Lung microvascular endothelial cell (primary cell): ENCODE results near the gene TNK2. TPM values are rescaled to one million over a fixed set of nuclear protein-coding genes. Genes with fewer than 3 reads are reported as not detected.
A peak's percentile ranks its signal among the peaks of the same experiment; 100 is the strongest.
"Not testable (repeated sequence)": the region's sequence is repeated elsewhere in the genome, so short reads cannot be mapped to it uniquely, and the experiment has no call there.

ENCODE experiments used
- DNase-seq, 2 donors: peaks; one replicate each; pipeline versions ENCODE4 v3.0.0 to v3.0.0-alpha.2; 2010; ENCODE audit warnings: low read depth in 2 of 2
- total RNA-seq: library from RNA; depleted of rRNA; stranded (reverse); fragments of >200 nt; gene quantifications from 2 replicates; pipeline ENCODE4 v1.2.1, GENCODE V29; 2014

The TNK2 gene
- 8.3 and 16.1 TPM in 2 replicates for total RNA-seq

DNA sequence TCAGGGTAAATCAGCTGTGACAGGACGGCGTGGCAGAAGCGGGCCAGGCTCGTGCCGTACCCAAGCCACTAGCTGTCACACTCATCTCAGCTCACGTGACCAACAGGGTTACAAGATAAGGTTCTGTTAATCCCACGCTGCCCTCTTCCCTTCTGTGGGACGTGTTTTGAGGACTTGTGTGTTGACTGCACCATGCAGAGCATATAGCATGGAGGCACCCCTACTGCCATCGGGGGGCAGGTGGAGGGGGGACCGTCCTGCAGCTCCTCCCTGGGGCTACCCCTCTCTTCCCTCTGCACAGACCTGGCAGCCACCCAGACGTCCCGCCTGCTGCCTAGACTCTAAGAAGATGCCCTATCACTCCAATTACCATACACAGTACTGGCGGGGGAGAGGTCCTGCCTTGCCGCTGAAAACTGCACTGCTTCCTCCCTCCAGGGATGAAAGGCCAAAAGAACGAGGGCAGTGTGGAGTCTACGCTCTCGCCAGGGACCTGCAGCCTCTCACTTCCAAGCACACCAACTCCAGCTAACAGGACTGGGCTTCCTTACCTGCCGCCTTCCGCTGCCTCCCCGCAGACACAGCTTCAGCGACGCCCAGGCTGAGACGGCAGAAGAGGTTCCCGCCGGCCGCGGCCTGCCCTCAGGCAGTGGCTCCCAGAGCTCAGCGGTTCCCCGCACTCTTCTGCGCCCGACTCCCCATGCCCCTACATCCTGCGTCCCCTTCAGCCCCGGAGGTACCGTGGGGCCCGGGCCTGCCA is at the start of gene TNK2:
Gene TNK2, minus strand, starts transcription at position 618 of the 760 bp plus-strand sequence. CDS start 19,963 bp downstream, outside the sequence.
- peak in 1 of 2 donors; percentile 55 for DNase-seq

DNA sequence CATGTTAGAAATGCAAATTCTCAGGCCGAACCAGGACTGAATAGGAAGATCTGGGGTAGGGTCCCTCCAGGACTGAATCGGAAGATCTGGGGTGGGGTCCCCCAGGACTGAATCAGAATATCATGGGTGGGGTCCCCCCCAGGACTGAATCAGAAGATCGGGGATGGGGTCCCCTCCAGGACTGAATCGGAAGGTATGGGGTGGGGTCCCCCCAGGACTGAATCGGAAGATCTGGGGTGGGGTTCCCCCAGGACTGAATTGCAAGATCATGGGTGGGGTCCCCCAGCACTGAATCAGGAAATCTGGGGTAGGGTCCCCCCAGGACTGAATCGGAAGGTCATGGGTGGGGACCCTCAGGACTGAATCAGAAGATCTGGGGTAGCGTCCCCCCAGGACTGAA is 48.2 kb upstream of the TNK2 start:
- DNase-seq: no peak

DNA sequence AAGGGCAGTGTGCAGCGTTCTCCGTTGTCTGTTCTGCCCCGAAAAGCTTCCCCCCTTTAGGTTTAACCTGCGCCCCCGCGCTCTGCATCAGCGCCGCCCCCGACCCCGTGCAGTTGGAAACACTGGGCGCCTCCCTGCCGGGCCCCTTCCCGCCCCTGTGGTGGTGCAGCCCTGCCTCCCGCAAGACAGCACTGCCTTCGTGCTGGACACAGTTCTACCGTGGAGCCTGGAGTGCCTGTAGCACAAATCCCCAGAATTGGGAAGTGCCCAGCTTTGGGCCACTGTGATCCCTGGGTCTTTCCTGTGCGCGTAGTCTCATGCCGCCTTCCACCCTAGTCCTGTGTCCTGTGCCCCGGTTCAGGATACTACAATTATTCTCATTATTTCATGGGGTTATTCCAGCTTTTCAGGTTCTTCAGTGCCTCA is 47.1 kb upstream of the TNK2 start:
- DNase-seq: not testable (repeated sequence)

DNA sequence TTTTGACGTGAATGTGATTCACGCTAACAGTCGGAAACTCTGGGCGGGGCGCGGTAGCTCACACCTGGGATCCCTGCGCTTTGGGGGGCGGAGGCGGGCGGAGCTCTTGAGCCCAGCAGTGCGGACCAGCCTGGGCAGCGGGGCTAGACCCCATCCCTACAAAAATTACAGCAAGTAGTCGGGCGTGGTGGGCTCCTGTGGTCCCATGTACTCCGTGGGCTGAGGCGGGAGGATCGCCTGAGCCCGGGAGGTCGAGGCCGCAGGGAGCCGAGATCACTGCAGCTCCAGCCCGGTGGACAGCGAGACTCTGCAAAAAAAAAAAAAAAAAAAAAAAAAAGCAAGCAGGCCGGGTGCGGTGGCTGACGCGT is 46.4 kb upstream of the TNK2 start:
- DNase-seq: not testable (repeated sequence)

DNA sequence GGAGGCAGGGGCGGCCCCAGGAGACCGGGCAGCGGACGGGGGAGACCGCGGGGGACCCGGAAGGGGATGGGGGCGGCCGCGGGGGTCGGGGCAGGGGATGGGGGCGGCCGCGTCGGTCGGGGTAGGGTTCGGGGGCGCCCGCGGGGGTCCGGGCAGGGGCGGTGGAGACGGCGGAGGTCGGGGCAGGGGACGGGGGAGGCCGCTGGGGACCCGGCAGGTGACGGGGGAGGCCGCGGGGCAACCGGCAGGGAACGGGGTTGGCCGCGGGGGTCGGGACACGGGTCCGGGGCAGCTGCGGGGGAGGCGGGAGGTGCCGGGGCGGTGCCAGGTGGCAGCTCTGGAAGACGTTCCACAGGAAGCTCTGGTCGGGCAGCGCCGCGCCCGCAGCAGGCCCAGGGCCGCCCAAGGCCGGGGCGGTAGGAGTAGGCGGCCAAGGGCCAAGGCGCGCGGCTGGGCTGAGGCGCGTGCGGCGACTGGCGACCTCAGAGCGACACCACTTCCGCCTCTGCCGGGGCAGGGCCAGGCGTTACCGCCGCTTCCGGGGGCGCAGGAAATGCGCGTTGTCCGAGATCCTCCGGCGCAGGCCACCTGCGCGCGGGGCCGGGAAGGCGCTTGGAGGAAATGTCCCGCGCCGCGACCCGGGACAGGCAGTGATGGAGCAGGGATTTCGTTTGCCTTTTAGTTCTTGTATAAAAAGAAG is 45.9 kb upstream of the TNK2 start:
- peak; percentile 39 to 55 for DNase-seq

DNA sequence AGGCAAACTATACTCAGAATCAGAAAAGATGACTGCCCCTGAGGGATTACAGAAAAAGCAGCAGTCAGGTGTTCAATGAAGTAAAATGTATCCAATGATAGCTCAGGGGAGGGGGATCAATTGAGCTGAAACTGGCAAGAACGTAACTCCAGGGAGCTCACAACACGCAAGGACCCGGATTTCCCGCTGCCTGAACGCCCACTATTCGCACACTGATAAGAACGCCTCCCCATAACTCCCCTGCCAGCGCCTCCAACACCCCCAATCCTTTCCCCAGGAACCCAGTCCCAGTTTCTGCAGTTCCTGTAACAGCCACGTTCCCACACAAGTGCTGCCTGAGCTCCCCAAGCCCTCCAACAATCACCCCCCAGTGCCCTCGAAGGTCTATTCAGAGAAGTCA is 44.2 kb upstream of the TNK2 start:
- not testable (repeated sequence) for DNase-seq

DNA sequence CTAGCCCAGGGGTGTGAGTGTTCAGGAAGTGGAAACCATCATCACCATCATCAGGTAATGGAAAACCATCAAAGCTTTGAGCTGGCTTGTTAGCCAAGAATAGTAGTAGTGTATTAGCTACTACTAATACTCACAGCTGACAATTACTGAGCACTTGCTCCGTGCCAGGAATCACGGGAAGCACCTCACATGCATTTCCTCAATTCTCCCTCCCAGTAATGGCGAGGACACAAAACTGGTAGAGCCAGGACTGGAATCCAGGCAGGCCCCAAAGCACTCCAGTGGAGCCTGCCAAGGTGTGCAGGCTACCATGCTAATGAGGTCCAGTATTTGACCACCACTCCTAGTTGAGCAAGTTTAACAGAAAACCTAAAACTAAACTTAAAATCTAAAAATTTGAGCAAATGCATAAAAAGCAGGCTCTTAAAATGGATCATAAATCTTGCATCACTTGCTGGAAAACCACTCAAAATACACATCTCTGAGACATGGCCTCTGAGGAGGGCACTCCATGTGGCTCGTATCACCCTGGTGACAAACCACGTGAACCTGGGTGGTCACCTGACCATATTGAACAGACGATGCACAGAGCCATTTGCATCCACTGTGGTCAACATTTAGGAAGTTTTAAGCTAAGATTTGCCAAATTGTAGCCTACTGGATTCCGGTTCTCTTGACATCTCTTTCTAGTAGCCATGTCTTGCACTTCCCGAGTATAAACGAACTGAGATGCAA is 43.3 kb upstream of the TNK2 start:
- peak in 1 of 2 donors; percentile 81 for DNase-seq

DNA sequence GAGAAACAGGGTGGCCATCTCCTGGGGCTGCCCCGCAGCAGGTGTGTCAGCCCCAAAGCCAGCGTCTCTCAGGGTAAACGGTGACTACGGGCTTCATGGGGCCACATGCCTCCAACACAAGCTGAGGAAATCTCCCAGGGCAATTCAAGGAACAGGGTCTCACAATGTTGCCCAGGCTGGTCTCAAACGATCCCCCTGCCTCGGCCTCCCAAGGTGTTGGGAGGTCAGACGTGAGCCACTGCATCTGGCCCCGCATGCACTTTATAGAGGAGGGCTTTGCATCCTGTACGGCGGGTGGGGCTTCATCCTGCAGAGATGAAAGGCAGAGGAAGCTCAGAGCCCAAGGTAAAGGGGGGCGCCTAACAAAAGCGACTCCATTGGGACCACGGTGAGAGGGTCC is 42.4 kb upstream of the TNK2 start:
- DNase-seq: not testable (repeated sequence)

DNA sequence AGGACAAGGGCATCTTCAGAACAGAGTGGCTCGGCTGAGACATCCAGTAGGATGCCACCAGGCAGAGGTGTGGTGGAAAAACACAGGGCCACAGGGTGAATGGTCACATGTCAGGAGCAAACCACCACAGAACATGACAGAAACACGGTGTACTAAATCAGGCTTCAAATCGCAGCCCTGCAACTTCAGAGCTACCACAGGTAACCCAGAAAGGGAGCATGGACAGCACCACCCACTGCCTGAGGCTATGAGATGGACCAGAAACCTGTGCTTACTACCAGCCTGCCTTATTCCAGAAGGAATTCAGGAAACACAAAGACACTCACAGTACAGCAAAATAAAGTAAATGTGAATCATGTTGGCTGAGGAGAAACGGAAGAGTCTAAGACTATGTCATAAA is 41.8 kb upstream of the TNK2 start:
- DNase-seq: not testable (repeated sequence)

DNA sequence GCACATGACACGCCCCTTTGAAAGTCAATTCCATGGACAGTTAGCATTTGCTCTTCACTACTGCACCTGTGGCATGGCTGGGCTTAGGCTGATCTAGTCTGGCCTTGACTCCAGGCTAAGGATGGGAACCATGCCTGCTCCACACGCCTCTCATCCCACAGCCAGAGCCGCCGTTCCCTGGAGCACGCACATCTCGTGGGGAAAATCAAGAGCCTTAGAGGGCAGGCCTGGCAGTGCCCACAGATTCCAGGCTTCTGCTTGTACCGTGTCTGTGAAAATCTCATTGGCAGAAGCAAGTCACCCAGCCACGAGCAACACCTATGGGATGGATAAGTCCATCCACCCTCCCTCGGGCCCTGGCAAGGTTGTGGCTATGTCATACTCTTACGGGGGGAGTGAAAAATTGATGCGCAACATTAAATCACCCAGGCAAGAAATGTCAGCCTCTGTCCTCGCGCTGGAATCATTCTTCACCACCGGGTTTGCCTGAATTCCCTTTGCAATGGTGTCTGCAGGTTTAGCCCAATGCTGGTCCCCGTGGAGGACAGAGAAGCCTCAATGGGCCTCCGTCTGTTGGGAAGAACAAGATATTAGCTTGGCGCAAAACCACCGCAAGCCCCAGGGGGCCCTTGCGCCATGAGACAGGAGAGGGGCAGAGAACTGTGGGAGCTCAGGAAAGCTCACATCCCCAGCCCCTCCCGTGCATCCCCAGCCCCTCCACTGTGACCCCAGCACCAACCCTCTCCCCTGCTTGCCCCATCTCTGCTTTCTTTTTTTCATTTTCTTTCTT is 38.8 kb upstream of the TNK2 start:
- DNase-seq: not testable (repeated sequence)

DNA sequence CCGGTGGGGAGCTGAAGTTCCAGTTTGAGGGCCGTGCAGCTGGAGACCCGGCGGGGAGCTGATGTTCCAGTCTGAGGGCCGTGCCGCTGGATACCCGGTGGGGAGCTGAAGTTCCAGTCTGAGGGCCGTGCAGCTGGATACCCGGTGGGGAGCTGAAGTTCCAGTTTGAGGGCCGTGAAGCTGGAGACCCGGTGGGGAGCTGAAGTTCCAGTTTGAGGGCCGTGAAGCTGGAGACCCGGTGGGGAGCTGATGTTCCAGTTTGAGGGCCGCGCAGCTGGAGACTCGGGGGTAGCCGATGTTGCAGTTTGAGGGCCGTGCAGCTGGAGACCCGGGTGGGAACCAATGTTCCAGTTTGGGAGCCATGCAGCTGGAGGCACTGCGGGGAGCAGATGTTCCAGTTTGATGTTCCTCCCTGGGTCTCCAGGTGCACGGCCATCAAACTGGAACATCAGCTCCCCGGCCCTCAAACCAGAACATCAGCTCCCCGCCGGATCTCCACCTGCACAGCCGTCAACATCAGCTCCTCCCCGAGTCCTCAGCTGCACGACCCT is 33.0 kb upstream of the TNK2 start:
- not testable (repeated sequence) for DNase-seq

DNA sequence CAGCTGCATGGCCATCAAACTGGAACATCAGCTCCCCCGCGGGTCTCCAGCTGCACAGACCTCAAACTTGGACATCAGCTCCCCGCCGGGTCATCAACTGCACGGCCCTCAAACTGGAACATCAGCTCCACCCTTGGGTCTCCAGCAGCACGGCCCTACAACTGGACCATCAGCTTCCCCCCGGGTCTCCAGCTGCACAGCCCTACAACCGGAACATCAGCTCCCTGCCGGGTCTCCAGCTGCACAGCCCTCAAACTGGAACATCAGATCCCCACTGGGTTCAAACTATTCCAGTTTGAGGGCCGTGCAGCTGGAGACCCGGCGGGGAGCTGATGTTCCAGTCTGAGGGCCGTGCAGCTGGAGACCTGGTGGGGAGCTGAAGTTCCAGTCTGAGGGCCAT is 32.5 kb upstream of the TNK2 start:
- not testable (repeated sequence) for DNase-seq

DNA sequence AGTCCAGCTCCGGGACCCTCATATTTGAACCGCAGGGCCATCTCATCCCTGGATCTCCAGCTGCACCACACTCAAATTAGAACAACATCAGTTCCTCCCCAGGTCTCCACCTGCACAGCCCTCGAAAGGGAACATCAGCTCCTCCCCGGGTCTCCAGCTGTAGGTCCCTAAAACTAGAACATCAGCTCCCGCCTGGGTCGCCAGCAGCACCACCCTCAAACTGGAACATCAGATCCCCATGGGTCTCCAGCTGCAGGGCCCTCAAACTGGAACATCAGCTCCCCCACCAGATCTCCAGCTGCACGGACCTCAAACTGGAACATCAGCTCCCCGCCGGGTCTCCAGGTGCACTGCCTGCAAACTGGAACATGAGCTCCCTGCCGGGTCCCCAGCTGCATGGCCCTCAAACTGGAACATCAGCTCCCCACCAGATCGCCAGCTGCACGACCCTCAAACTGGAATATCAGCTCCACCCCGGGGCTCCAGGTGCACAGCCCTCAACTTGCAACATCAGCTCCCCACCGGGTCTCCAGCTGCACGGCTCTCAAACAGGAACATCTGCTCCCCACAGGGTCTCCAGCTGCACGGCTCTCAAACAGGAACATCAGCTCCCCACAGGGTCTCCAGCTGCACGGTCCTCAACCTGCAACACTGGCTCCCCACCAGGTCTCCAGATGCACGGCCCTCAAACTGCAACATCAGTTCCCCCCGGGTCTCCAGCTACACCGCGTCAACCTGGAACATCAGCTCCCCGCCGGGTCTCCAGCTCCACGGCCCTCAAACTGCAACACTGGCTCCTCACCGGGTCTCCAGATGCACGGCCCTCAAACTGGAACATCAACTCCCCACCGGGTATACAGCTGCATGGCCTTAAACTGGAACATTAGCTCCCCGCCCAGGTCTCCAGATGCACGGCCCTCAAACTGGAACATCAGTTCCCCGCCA is 31.4 kb upstream of the TNK2 start:
- not testable (repeated sequence) for DNase-seq

DNA sequence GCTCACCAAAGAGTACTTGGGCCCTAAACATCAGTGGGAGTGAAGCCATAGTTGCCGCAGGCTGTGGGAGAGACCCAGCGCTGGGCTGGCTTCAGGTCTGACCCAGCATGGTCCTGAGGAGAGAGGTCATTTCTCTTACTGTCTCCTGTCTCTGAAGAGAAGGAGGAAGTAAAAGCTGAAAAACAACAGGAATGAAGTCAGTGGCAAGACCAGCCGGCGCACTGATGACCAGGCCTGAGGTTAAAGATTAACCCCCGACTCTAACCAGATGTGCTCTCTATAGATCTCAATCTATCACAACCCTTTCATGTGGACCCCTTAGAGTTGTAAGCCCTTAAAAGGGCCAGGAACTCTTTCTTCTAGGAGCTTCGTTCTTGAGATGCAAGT is 24.7 kb upstream of the TNK2 start:
- not testable (repeated sequence) for DNase-seq

DNA sequence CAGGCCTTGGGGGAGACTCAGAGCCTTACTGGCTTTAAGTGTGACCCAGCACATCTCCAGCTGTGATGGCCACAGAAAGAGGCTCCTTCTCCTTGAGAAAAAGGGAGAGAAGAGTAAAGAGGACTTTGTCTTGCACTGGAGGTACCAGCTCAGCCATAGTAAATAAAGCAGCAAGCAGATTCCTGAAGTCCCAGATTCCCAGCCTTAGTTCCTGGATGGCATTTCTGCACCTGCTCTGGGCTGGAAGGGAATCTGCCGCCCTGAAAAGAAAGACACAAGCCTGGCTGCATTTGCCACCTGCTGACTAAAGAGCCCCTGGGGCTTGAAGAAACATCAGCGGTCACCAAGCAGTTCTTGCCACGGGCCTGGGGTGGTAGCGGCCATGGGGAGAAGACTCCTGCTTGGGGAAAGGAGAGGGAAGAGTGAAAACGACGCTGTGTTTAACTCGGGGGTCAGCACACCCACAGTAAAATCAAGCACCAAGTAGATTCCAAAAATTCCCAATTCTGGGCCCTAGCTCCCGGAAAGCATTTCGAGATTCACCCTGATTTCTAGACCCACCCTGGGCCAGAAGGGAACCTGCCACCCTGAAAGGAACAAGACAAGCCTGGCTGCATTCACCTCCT is 24.2 kb upstream of the TNK2 start:
- DNase-seq: no peak

DNA sequence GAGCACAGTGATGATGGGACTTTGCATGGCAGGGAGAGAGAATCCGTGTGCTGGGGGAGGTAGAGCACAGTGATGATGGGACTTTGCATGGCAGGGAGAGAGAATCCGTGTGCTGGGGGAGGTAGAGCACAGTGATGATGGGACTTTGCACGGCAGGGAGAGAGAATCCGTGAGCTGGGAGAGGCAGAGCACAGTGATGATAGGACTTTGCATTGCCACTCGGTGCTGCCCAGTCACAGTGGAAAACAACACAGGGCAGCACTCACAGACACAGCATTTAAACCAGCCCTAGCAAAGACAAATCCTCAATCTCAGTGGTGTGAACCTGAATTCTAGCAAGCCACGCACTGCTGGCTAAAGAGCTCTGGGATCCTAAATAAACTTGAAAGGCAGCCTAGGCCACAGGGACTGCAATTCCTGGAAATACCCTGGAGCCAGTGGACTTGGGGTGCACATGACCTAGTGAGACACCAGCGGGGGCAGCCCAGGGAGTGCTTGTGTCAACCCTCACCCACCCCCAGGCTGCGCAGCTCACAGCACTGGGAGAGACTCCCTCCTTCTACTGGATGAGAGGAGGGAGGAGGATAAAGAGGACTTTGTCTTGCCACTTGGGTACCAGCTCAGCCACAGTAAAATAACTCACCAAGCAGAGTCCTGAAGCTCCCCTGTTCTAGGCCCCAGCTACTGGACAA is 23.4 kb upstream of the TNK2 start:
- DNase-seq: no peak

DNA sequence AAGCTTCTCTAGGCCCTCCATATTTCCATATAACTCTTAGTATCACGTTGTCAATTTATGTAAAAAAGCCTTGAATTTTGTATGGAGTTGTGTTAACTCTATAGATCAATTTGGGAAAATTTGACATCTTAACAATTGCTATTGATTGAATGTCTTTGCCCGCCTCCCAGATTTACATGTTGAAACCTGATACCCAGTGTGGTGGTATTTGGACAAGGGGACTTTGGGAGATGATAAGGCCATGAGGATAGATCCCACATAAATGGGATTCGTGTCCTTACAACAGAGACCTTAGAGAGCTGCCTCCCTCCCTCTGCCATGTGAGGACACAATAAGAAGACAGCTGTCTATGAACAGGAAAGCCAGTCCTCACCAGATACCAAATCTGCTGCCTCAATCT is 21.1 kb upstream of the TNK2 start:
- DNase-seq: no peak

DNA sequence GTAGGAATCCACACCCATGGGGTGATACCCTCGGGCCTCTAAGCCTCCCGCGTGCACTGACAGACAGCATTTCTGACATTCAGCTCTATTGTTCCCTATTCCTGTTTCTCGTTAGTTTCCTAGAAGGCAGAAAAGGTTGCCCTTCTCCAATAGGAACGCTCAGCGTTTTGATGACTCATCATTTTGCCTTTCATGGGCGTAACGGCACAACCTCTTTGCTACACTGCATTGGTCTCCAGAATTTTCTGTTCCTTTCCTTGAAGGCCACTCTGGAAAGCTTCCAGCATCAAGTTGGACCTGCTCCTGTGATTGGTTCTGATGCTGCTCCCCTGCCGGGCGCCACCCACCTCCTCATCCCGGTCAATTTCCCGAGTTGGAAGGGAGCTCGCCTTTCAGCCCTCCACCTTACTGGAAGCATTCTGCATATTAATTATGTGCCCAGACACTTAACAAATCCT is 13.0 kb upstream of the TNK2 start:
- DNase-seq: peak in 1 of 2 donors; percentile 57

DNA sequence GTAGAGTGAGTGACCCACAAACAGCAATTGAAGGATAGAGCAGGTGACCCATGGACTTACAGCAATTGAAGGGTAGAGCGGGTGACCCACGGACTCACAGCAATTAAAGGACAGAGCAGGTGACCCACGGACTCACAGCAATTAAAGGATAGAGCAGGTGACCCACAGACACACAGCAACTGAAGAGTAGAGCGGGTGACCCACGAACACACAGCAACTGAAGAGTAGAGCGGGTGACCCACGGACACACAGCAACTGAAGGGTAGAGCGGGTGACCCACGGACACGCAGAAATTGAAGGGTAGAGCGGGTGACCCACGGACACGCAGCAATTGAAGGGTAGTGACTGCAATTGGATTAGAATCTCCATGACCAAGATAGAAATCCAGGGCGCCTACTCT is 9.8 kb upstream of the TNK2 start:
- DNase-seq: no peak
